HG03196 (cell line): ENCODE measurements around the gene C22orf42.
"Not testable (repeated sequence)": the region's sequence is repeated elsewhere in the genome, so short reads cannot be mapped to it uniquely, and the experiment has no call there.

ENCODE experiments used
- ATAC-seq: cut with Tn5 transposase; IDR thresholded peaks from one replicate; pipeline ENCODE4 v1.9.1; 2021; ENCODE audit not compliant: unreplicated experiment

Gene C22orf42

DNA sequence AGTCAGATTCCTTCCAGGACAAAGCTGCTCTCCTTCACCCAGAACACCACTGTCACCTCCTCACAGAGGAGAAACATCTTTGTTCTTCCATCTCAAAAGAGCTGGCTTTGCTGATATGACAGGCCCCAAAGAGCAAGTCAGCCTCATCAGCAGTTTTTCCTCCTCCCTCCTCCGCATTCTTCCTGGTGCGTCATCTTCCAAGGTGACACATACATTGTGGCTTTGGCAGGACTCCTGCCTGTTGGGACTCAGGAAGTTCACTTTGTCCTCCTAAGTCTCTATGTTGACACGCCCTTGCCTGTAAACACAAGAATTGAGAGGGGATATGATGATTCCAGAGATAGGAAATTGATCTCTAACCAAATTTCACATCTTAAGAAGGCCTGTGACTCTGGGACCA, 23.1 kb downstream of the C22orf42 start:
- ATAC-seq = not testable (repeated sequence)

DNA sequence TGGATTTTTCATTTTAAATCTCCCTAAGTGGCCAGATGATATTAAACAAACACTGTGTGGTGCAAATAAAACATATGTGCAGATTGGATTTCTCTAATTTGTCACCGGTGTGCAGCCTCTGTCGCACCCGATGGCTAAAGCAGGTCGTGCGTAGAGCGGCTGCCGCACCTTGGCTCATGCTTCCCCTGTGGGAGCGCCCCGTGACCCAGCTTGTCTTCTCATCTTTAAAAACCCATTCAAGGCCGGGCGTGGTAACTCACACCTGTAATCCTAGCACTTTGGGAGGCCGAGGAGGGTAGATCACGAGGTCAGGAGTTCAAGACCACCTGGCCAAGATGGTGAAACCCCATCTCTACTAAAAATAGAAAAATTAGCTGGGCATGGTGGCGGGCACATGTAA, 24.3 kb downstream of the C22orf42 start:
- not testable (repeated sequence) for ATAC-seq

DNA sequence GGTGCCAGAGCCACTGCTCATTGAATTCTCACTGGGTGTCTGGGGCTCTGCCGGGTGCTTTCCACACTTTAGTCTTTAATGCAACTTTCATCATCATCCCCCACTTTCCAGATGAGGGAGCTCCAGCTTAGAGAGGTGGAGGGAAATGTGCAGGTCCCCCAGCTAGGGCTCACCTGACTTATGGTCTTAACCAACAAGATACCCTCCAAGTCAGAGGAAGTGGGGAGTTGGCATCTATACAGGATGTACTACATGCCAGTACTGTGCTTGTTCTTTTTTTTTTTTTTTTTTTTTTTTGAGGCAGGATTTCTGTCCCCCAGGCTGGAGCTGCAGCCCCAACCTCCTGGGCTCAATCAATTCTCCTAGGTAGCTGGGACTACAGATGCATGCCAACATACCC, 26.3 kb downstream of the C22orf42 start:
- no peak for ATAC-seq

DNA sequence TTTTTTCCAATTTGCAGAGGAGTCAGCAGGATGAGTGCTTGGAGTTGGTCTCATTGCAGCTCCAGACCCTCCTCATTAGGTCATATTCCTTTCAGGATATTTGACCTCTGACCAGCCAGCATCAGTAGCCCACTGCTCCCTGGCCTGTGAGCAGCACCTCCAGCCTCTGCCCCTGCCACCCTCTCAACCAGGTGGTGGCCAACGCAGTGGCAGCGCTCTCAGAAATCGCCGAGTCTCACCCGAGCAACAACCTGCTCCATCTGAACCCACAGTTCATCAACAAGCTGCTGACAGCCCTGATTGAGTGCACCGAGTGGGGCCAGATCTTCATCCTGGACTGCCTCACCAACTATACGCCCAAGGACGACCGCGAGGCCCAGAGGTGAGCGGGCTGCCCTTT, 27.0 kb downstream of the C22orf42 start:
- ATAC-seq = no peak

DNA sequence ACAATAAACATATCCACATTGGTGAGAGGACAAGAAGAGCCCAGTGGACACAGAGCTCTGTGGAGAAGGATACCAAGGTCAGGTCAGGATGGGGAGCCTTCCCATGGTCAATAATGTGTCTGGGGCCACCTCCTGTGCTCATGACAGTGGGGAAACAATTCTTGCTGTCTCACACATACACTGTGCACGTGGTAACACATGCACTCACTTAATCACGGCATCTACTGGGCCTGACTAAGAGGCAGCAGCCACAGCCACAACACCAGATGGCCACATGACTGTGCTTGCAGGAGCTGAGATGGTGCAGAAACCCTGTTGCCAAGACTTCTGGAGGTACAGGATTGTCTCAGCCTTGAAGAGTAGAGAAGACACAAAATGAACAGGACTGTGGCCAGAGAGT, 28.6 kb downstream of the C22orf42 start:
- ATAC-seq = no peak

DNA sequence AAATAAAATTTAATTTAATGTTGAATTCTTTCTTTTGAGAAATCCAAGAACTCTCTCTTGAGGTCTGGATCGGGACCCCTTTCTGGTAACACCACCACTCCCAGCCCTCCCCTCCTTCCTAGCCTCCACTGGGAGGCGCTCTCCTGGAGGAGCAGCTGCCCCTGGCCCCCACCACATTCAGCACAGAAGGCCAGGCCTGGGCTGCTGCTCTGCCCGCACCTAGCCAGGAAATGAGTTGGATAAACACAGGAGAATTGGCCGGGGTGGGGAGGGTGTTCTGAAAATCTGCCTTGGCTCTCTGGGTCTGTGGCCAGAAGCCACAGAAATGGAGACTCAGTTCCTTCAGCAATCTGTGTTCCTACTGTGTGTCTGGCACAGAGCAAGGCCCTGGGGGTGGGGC, 31.2 kb downstream of the C22orf42 start:
- ATAC-seq = no peak

DNA sequence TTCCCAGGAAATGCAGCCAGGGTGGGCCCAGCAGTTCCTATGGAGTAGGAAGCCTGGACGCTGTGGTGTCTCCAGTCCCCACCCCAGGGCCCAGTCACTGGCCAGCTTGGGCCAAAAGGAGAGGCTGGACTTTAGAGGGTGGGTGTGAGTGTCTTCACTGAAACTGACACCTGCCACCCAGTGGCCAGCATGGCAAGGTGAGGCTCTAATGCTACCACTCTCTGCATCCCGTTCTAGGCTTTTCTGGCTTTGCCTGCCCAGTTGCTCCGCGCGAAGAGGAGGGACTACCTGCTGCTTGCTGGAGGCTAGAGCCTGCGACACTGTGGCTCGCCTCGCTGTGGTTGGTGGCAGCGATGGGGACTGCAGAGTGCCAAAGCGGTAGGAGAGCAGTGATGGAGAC, 35.4 kb downstream of the C22orf42 start:
- no peak for ATAC-seq

DNA sequence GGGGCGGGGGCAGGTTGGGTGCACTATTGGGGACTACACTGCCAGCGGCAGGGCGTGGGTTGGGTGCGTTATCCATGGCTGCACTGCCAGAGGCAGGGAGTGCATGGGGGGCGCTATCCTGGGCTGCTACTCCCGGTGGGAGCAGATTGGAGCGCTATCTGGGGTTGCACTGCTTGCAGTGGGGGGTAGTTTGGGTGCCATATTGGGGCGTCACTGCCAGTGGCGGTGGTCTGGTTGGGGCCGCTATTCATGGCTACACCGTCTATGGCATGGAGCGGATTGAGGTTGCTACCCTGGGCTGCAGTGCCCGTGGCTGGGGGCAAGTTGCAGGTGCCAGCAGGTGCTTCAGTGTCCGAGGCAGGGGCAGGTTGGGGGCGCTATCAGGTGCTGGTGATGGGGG, 36.2 kb downstream of the C22orf42 start:
- ATAC-seq = no peak

DNA sequence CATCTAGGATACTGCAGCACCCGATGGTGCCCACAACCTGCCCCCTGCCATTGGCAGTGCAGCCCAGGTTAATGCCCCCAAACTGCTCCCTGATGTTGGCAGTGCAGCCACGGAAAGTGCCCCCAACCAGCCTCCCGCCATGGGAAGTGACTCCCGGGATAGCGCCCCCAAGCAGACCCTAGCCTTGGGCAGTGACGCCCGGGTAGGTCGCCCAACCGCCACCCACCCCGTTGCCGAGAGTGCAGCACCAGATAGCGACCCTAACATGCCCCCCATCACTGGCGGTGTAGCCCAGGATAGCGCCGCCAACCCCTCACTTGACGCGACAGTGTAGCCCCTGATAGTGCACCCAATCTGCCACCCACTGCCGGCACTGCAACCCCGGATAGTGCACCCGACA, 38.5 kb downstream of the C22orf42 start:
- ATAC-seq = no peak

DNA sequence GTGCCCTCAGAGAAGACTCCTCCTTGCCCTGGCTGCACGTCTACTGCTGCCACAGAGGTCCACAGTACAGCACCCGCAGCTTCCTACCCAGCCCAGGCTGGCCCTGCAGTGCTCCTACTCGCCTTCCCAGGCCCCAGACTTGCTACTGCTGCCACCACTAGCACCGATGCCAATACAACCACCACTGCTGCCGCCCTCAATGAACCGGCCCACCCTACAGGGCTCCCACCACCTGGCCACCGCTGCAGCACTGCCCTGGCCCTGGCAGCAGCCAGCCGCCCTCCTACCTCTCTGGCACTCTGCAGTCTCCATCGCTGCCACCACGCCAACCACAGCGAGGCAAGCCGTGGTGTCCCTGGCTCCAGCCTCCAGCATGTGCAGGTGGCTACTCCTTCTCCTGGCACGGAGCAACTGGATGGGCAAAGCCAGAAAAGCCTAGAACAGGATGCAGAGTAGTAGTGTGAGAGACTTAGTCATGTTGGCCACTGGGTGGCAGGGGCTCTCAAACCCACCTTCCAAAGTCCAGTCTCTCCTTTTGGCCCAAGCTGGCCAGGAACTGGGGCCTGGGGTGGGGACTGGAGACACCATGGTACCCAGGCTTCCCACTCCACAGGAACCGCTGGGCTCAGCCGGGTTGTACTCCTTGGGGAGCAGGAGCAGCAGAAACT, 39.4 kb downstream of the C22orf42 start:
- no peak for ATAC-seq

DNA sequence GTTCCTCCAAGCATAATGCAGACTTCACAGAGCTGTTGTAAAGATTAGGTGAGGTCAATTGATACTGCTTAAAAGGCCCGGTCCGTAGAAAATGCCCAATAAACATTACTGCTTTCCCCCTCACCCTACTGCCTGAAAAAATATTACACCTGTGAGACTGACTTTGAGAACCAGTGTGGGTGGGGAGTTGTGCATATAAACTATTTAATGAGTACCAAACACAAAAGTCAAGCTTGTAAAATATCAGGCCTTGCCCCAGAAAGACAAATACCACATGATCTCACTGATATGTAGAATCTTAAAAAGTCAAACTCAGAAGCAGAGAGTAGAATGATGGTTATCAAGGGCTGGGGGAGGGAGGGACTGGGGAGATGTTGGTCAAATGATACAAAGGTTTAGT, 46.7 kb downstream of the C22orf42 start:
- ATAC-seq = no peak

DNA sequence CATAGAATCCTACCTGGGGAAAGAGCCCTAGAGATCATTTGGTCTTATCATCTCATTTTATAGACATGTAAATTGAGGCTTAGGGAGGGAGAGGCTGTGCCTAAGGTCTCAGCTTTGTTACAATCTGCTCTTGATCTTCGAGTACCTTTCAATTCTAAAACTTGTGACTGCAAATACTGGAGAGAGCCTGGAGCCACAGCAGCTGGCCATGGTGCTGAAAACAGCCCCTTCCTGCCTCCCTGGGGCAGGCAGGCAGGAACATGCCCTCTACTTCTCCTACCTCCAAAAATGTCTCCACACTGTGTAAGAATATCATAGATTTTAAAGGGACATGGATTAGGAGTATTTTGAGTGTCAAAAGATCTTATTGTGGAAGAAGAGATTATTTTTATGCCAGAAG, 52.2 kb downstream of the C22orf42 start:
- ATAC-seq = no peak

DNA sequence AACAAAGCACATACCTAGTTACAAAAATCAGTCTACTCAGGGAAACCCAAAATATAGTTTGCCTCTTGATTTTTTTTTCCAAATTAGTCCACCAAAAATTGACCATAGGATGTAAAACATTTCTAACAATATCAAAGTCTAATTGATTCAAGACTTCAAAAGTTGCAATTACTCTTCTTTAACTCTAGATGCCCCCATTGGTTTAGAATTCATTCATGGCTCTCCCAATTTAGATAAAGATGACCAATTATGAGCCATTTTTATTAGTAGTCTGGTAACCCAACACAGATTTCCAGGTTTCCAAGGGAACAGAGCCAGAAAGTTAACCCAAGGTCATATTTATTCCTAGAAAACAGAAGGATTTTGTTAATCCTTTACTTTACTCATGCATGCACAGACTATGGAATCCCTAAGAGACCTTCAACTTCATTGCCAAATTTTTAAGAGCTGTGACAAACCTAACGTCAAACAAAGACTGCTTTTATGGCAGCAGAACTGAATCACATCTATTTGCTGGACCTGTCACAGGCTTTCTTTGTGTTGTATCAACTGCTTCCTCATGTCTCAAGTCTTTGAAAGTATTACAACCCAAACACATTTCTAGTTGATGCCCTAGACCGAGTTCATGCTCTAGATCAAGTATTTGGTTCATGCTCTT, 55.3 kb downstream of the C22orf42 start:
- ATAC-seq = no peak

DNA sequence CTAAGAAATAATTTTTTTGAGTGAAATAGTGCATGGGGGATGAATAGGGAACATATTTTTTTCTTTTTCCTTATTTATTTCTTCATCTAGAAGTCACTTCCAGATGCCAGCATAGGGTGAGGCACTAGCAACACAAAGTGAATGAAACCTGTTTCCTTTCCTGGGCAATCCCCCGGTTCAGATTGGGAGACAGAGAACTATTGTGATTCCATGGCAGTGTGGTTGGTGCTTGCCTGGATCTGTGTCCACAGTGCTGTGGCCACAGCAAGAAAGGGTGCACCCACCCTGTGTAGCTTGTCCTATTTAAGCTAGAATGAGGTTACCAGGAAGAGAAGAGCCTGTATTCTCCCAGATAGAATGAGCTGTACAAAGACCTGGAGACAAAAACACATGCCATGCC, 58.4 kb downstream of the C22orf42 start:
- no peak for ATAC-seq
